ENCODE results near the gene CDH23.

DNA sequence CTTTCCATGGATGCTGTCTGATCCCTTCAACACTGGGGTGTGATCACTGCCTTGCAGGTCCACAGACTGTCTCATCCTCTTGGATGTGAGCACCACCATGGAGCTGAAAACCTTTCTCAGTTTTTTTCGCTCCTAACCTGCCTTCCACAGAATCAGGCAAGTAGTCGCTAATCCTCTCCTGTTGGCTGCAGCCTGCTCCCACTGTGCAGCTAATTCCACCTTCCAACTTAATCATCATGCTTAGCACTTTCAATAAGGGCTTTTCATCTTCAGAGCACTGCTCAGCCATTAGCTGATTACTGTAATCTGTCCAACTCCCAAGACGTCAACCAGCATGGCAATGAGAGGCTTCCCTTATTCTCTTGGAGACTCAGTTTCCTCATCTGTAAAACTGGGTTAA is 15.1 kb upstream of the CDH23 start:
- no peak for TF ChIP-seq CTCF (IDR thresholded peaks at IDR 0.05)
- TF ChIP-seq POLR2A (IDR thresholded peaks at IDR 0.05) = no peak
